HEK293 (cell line): ENCODE measurements around the gene SLC1A1.

Experiments
- CTCF ChIA-PET: fragments of 350-600 bp; formaldehyde crosslinking; extraction: SDS; loops from one replicate; lab custom pipeline; 2021; ENCODE audit warnings: antibody characterized with exemption; lab: Yijun Ruan, JAX
- POLR2A ChIA-PET: fragments of 300-600 bp; formaldehyde crosslinking; extraction: SDS; loops from one replicate; lab custom pipeline; 2020; ENCODE audit warnings: antibody characterized with exemption, inconsistent platforms; lab: Yijun Ruan, JAX
- H3K27ac ChIP-seq: fragments of 200-500 bp; sonication (Bioruptor generic); 2 replicates; pipeline ENCODE4 v1.5.1; 2014; ENCODE audit warnings: low read depth, low read length, control low read depth, inconsistent platforms; ENCODE audit errors: extremely low read depth
- H3K36me3 ChIP-seq, 2 experiments: fragments of 200-500 bp in 1 of 2; sonication (Bioruptor generic) in 1 of 2; 1 replicate in 1 of 2; 2 replicates in 1 of 2; pipeline ENCODE4 v1.5.1; 2014 to 2017; ENCODE audit warnings: inconsistent platforms in 2 of 2, low read length in 2 of 2; ENCODE audit not compliant: control insufficient read depth in 2 of 2, insufficient read depth in 1 of 2
- H3K4me1 ChIP-seq: fragments of 200-500 bp; sonication (Bioruptor generic); 2 replicates; pipeline ENCODE4 v1.5.1; 2014; ENCODE audit warnings: mild to moderate bottlenecking, low read length, inconsistent platforms; ENCODE audit not compliant: control insufficient read depth, insufficient read depth
- H3K4me3 ChIP-seq: 2 replicates; pipeline ENCODE4 v1.5.1; 2011; ENCODE audit warnings: low read depth, mild to moderate bottlenecking, control low read depth, low read length, moderate library complexity
- H3K9me3 ChIP-seq: fragments of 200-500 bp; sonication (Bioruptor generic); 2 replicates; pipeline ENCODE4 v1.5.1; 2014; ENCODE audit warnings: low read depth, low read length, inconsistent platforms; ENCODE audit not compliant: control insufficient read depth, insufficient read depth
- ELK4 ChIP-seq: IDR thresholded peaks from 2 replicates; pipeline ENCODE4 v1.6.1; 2011; ENCODE audit warnings: mild to moderate bottlenecking, low read depth, low read length, borderline replicate concordance
- GFI1B ChIP-seq: fragments of 450-650 bp; formaldehyde crosslinking; IDR thresholded peaks from 2 replicates; pipeline ENCODE4 v1.5.1; 2016; ENCODE audit warnings: missing biosample characterization, missing genetic modification characterization
- IKZF3 ChIP-seq: fragments of 450-650 bp; IDR thresholded peaks from 2 replicates; pipeline ENCODE4 v1.5.0; 2018; ENCODE audit warnings: missing biosample characterization, mild to moderate bottlenecking, missing genetic modification characterization, moderate library complexity
- KLF8 ChIP-seq: fragments of 450-650 bp; formaldehyde crosslinking; IDR thresholded peaks from 2 replicates; pipeline ENCODE4 v1.5.1; 2016; ENCODE audit warnings: missing biosample characterization, missing genetic modification characterization
- SETDB1 ChIP-seq: IDR thresholded peaks from one replicate; pipeline ENCODE4 v1.6.1; 2017; ENCODE audit warnings: mild to moderate bottlenecking, low read length, moderate library complexity, mixed read lengths; ENCODE audit not compliant: insufficient read length
- WT1 ChIP-seq: fragments of 450-650 bp; formaldehyde crosslinking; IDR thresholded peaks from 2 replicates; pipeline ENCODE4 v1.5.1; 2016; ENCODE audit warnings: missing biosample characterization, missing genetic modification characterization
- ZNF155 ChIP-seq: fragments of 450-650 bp; formaldehyde crosslinking; IDR thresholded peaks from 2 replicates; pipeline ENCODE4 v1.5.1; 2016; ENCODE audit warnings: missing biosample characterization, missing genetic modification characterization
- ZNF169 ChIP-seq: fragments of 450-650 bp; formaldehyde crosslinking; IDR thresholded peaks from 2 replicates; pipeline ENCODE4 v1.5.1; 2016; ENCODE audit warnings: missing biosample characterization, missing genetic modification characterization
- ZNF184 ChIP-seq: fragments of 450-650 bp; IDR thresholded peaks from 2 replicates; pipeline ENCODE4 v1.5.1; 2018; ENCODE audit warnings: missing biosample characterization, mild to moderate bottlenecking, missing genetic modification characterization
- ZNF248 ChIP-seq: fragments of 450-650 bp; formaldehyde crosslinking; IDR thresholded peaks from 2 replicates; pipeline ENCODE4 v1.5.1; 2017; ENCODE audit warnings: missing biosample characterization, missing genetic modification characterization
- ZNF280C ChIP-seq: fragments of 450-650 bp; formaldehyde crosslinking; IDR thresholded peaks from 2 replicates; pipeline ENCODE4 v1.5.1; 2016; ENCODE audit warnings: missing biosample characterization, missing genetic modification characterization
- ZNF391 ChIP-seq: fragments of 450-650 bp; formaldehyde crosslinking; IDR thresholded peaks from 2 replicates; pipeline ENCODE4 v1.5.1; 2016; ENCODE audit warnings: low read depth, missing biosample characterization, missing genetic modification characterization, borderline replicate concordance
- ZNF530 ChIP-seq: fragments of 450-650 bp; formaldehyde crosslinking; IDR thresholded peaks from 2 replicates; pipeline ENCODE4 v1.5.1; 2016; ENCODE audit warnings: low read depth, missing biosample characterization, missing genetic modification characterization
- ZNF561 ChIP-seq: fragments of 450-650 bp; IDR thresholded peaks from 2 replicates; pipeline ENCODE4 v1.5.1; 2018; ENCODE audit warnings: missing biosample characterization, missing genetic modification characterization, borderline replicate concordance
- ZNF621 ChIP-seq: fragments of 450-650 bp; formaldehyde crosslinking; IDR thresholded peaks from 2 replicates; pipeline ENCODE4 v1.5.1; 2017; ENCODE audit warnings: missing biosample characterization, missing genetic modification characterization
- ZNF626 ChIP-seq: fragments of 450-650 bp; sonication (Bioruptor Pico); formaldehyde crosslinking; IDR thresholded peaks from 2 replicates; pipeline ENCODE4 v1.5.1; 2018; ENCODE audit warnings: missing biosample characterization, missing genetic modification characterization, inconsistent platforms
- ZNF629 ChIP-seq: fragments of 450-650 bp; formaldehyde crosslinking; IDR thresholded peaks from 2 replicates; pipeline ENCODE4 v1.5.1; 2017; ENCODE audit warnings: missing biosample characterization, missing genetic modification characterization
- ZNF677 ChIP-seq: fragments of 450-650 bp; IDR thresholded peaks from 2 replicates; pipeline ENCODE4 v1.5.0; 2018; ENCODE audit warnings: missing biosample characterization, mild to moderate bottlenecking, missing genetic modification characterization, moderate library complexity
- ZNF837 ChIP-seq: fragments of 450-650 bp; formaldehyde crosslinking; IDR thresholded peaks from 2 replicates; pipeline ENCODE4 v1.5.1; 2016; ENCODE audit warnings: missing biosample characterization, missing genetic modification characterization

The SLC1A1 gene

DNA sequence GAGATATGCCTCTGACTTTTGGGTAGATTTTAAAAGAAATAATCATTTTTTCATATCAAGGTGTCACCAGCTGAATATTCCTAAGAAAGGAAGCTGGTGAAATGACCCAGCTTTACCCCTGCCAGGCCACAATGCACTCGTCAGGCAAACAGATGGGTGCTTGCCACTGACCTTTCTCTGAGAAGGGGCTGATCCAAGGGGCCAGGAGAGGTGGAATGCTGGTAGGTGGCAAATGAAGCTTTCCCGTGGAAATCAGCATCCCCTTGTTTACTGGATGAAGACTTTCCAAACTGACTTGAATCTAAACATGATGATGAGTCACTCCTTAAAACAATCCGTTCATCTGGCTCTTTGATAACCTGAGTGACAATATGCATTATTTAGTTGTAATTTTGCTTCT, 127.5 kb downstream of the SLC1A1 start (continued):
- no peak for TF ChIP-seq ELK4
- TF ChIP-seq KLF8 (tag by site-specific recombination), result no peak
- no peak for TF ChIP-seq ZNF677
- no peak for TF ChIP-seq ZNF155 (tag by site-specific recombination)

GRCh38 chr9:4618700-4619099, 128.4 kb downstream of the SLC1A1 start:
- TF ChIP-seq ZNF184, result no peak
- Histone ChIP-seq H3K9me3 (no peaks in the 10 kb centered on the region), H3K4me3 (no peak overlapping the region), H3K36me3 (no peaks in the 10 kb centered on the region), H3K27ac (no peak overlapping the region), H3K4me1 (peaks cover 3% of the 10 kb centered on the region; the same call in 1 of the 2 replicates)
- CTCF ChIA-PET, result interaction anchor here (0.6 to 1.3 kb wide), 2 partner anchors 22 to 43 kb away, joined by 3 to 4 read pairs; partner anchors contain the start of gene PLPP6
- POLR2A ChIA-PET, result interaction anchor here (0.7 kb wide), 2 partner anchors 70 to 173 kb away, joined by 5 to 6 read pairs; no protein-coding TSS in a partner anchor

GRCh38 chr9:4620057-4620765, 129.9 kb downstream of the SLC1A1 start:
- peaks cover 3% of the 10 kb centered on the region; the same call in 1 of the 2 replicates for H3K4me1 ChIP-seq
- CTCF ChIA-PET, result interaction anchor here (0.7 to 1.5 kb wide), 4 partner anchors 15 to 42 kb away, joined by 4 to 9 read pairs (median 4); partner anchors contain the start of gene PLPP6
- no peaks in the 10 kb centered on the region for H3K36me3 ChIP-seq
- H3K9me3 ChIP-seq, result no peaks in the 10 kb centered on the region
- H3K27ac ChIP-seq, result no peak overlapping the region
- no peak overlapping the region for H3K4me3 ChIP-seq
- TF ChIP-seq ZNF280C (tag by site-specific recombination) (no peak), ZNF561 (tag by site-specific recombination) (no peak), ZNF248 (no peak), ZNF837 (tag by site-specific recombination) (no peak), ZNF621 (no peak), GFI1B (tag by site-specific recombination) (no peak), ZNF629 (tag by site-specific recombination) (no peak), SETDB1 (no peak), IKZF3 (tag by site-specific recombination) (no peak), ZNF626 (tag by site-specific recombination) (no peak), WT1 (tag by site-specific recombination) (no peak), ZNF530 (no peak), ZNF391 (tag by site-specific recombination) (no peak), ZNF169 (tag by site-specific recombination) (no peak)
- TF ChIP-seq, all 188 proteins: peak for 0
- POLR2A ChIA-PET, result no interaction called here
